Immature natural killer cell (primary cell): ENCODE results near the gene PPP1R9B. TPM values are rescaled to one million over a fixed set of nuclear protein-coding genes. Genes with fewer than 3 reads are reported as not detected.

ENCODE experiments used
- DNase-seq, 3 donors: peaks; one replicate each; pipeline ENCODE4 v3.0.0; 2022; ENCODE audit warnings: mixed read lengths in 1 of 3
- H3K27ac Mint-ChIP-seq, 6 donors: one replicate each; pipeline ENCODE4 v1.8.0; 2020; ENCODE audit warnings: mixed read lengths in 6 of 6, mild to moderate bottlenecking in 5 of 6, inconsistent platforms in 4 of 6, moderate library complexity in 3 of 6
- H3K27me3 Mint-ChIP-seq, 3 donors: one replicate each; pipeline ENCODE4 v1.8.0; 2020 to 2021; ENCODE audit warnings: low read depth in 3 of 3, mild to moderate bottlenecking in 3 of 3, mixed read lengths in 3 of 3, moderate library complexity in 3 of 3, inconsistent platforms in 1 of 3
- H3K36me3 Mint-ChIP-seq, 3 donors: one replicate each; pipeline ENCODE4 v1.8.0; 2020; ENCODE audit warnings: mixed read lengths in 3 of 3, inconsistent platforms in 2 of 3, mild to moderate bottlenecking in 2 of 3
- H3K4me1 Mint-ChIP-seq, 2 donors: one replicate each; pipeline ENCODE4 v1.8.0; 2020; ENCODE audit warnings: inconsistent platforms in 2 of 2, mild to moderate bottlenecking in 2 of 2, mixed read lengths in 2 of 2, moderate library complexity in 1 of 2
- H3K4me3 Mint-ChIP-seq, 5 donors: one replicate each; pipeline ENCODE4 v1.8.0; 2020; ENCODE audit warnings: mild to moderate bottlenecking in 5 of 5, mixed read lengths in 5 of 5, inconsistent platforms in 3 of 5, moderate library complexity in 3 of 5
- H3K9me3 Mint-ChIP-seq, 6 donors: one replicate each; pipeline ENCODE4 v1.8.0; 2020; ENCODE audit warnings: mild to moderate bottlenecking in 6 of 6, mixed read lengths in 6 of 6, inconsistent platforms in 4 of 6, moderate library complexity in 3 of 6
- polyA plus RNA-seq, 3 donors: library from polyadenylated mRNA; unstranded; fragments of 300-500 nt; fragmentation: Illumina TruSeq; gene quantifications; one replicate each; pipeline ENCODE4 v1.2.3, GENCODE V29; 2021

Gene PPP1R9B
- 1 to 10 TPM in 1 of 3 donors, under 1 TPM in 2; 0.25 to 2.0 (median 0.66) TPM for polyA plus RNA-seq

GRCh38 chr17:50150354-50151040 is at the start of gene PPP1R9B:
PPP1R9B (minus strand) TSS chr17:50150677; CDS start chr17:50150513, 164 bp downstream.
- peaks cover 8 to 16% (median 12%) of the 10 kb centered on the region in 3 donors for H3K27me3 Mint-ChIP-seq
- no peaks in the 10 kb centered on the region for H3K9me3 Mint-ChIP-seq
- peak within 1 kb of the TSS; percentile 89 to 97 (median 93) for H3K4me3 Mint-ChIP-seq
- H3K36me3 Mint-ChIP-seq = no peaks in the 10 kb centered on the region
- H3K4me1 Mint-ChIP-seq = peaks cover 45 to 46% of the 10 kb centered on the region in 2 donors
- H3K27ac Mint-ChIP-seq = peak within 1 kb of the TSS; percentile 85 to 96 (median 93)
- no peak for DNase-seq

- Mint-ChIP-seq H3K36me3 (no peaks in the 10 kb centered on the region), H3K27ac (peak overlapping the region in 5 of 6 donors; percentile 12 to 73 (median 30)), H3K4me3 (peak overlapping the region; percentile 59 to 80 (median 75)), H3K9me3 (no peaks in the 10 kb centered on the region), H3K27me3 (peaks cover 24 to 35% (median 26%) of the 10 kb centered on the region in 3 donors), H3K4me1 (peaks cover 13 to 22% of the 10 kb centered on the region in 2 donors)
- peak; percentile 43 to 45 (median 44) for DNase-seq
These were observed 49.5 kb upstream of the PPP1R9B start for GRCh38 chr17:50199803-50200456.

- no peak overlapping the region for H3K4me3 Mint-ChIP-seq
- peaks cover 23 to 31% (median 26%) of the 10 kb centered on the region in 3 donors for H3K27me3 Mint-ChIP-seq
- no peak overlapping the region for H3K27ac Mint-ChIP-seq
- H3K36me3 Mint-ChIP-seq = no peaks in the 10 kb centered on the region
- DNase-seq = no peak
- H3K9me3 Mint-ChIP-seq = no peaks in the 10 kb centered on the region
- peaks cover 13 to 22% of the 10 kb centered on the region in 2 donors for H3K4me1 Mint-ChIP-seq
These were observed 48.8 kb upstream of the PPP1R9B start for GRCh38 chr17:50199211-50199802.

GRCh38 chr17:50198026-50198669 is 47.7 kb upstream of the PPP1R9B start:
- Mint-ChIP-seq H3K4me1 (peaks cover 13 to 22% of the 10 kb centered on the region in 2 donors), H3K27ac (peak overlapping the region in 2 of 6 donors; percentile 9 to 58), H3K9me3 (no peaks in the 10 kb centered on the region), H3K36me3 (no peaks in the 10 kb centered on the region), H3K4me3 (peak overlapping the region in 1 of 5 donors; percentile 34), H3K27me3 (peaks cover 26 to 27% (median 26%) of the 10 kb centered on the region in 3 donors)
- peak in 2 of 3 donors; percentile 20 to 24 for DNase-seq

GRCh38 chr17:50196826-50197225 is 46.3 kb upstream of the PPP1R9B start:
- Mint-ChIP-seq H3K9me3 (peaks cover 0 to 2% (median 0%) of the 10 kb centered on the region in 6 donors), H3K4me3 (no peak overlapping the region), H3K27ac (no peak overlapping the region), H3K4me1 (peaks cover 13 to 20% of the 10 kb centered on the region in 2 donors), H3K27me3 (peaks cover 16 to 20% (median 18%) of the 10 kb centered on the region in 3 donors), H3K36me3 (no peaks in the 10 kb centered on the region)
- DNase-seq = no peak

GRCh38 chr17:50196036-50196435 is 45.6 kb upstream of the PPP1R9B start:
- Mint-ChIP-seq H3K27me3 (peaks cover 13 to 18% (median 16%) of the 10 kb centered on the region in 3 donors), H3K27ac (no peak overlapping the region), H3K4me3 (no peak overlapping the region), H3K9me3 (peaks cover 0 to 2% (median 0%) of the 10 kb centered on the region in 6 donors), H3K4me1 (peaks cover 9 to 18% of the 10 kb centered on the region in 2 donors), H3K36me3 (no peaks in the 10 kb centered on the region)
- no peak for DNase-seq

GRCh38 chr17:50194934-50195865 is 44.7 kb upstream of the PPP1R9B start:
- H3K27me3 Mint-ChIP-seq = peaks cover 10 to 13% (median 11%) of the 10 kb centered on the region in 3 donors
- H3K36me3 Mint-ChIP-seq = no peaks in the 10 kb centered on the region
- H3K4me1 Mint-ChIP-seq = peaks cover under 1 to 10% of the 10 kb centered on the region in 2 donors
- no peak for DNase-seq
- H3K27ac Mint-ChIP-seq = no peak overlapping the region
- H3K4me3 Mint-ChIP-seq = no peak overlapping the region
- peaks cover 0 to 2% (median 0%) of the 10 kb centered on the region in 6 donors for H3K9me3 Mint-ChIP-seq

GRCh38 chr17:50194140-50194933 is 43.9 kb upstream of the PPP1R9B start:
- peaks cover 0 to 2% (median 0%) of the 10 kb centered on the region in 6 donors for H3K9me3 Mint-ChIP-seq
- no peaks in the 10 kb centered on the region for H3K36me3 Mint-ChIP-seq
- H3K4me3 Mint-ChIP-seq = no peak overlapping the region
- H3K27me3 Mint-ChIP-seq = peaks cover 9 to 13% (median 13%) of the 10 kb centered on the region in 3 donors
- H3K4me1 Mint-ChIP-seq = peaks cover 0 to 6% of the 10 kb centered on the region in 2 donors
- no peak for DNase-seq
- no peak overlapping the region for H3K27ac Mint-ChIP-seq

- no peak for DNase-seq
- Mint-ChIP-seq H3K9me3 (peaks cover 0 to 2% (median 0%) of the 10 kb centered on the region in 6 donors), H3K27ac (no peak overlapping the region), H3K36me3 (no peaks in the 10 kb centered on the region), H3K4me3 (no peak overlapping the region), H3K27me3 (peaks cover 4 to 10% (median 6%) of the 10 kb centered on the region in 3 donors), H3K4me1 (no peaks in the 10 kb centered on the region)
These were observed 42.3 kb upstream of the PPP1R9B start for GRCh38 chr17:50192618-50193291.

- no peak overlapping the region for H3K27ac Mint-ChIP-seq
- no peaks in the 10 kb centered on the region for H3K4me1 Mint-ChIP-seq
- no peaks in the 10 kb centered on the region for H3K36me3 Mint-ChIP-seq
- no peak for DNase-seq
- no peak overlapping the region for H3K4me3 Mint-ChIP-seq
- peaks cover 4 to 7% (median 4%) of the 10 kb centered on the region in 3 donors for H3K27me3 Mint-ChIP-seq
- peaks cover 0 to 2% (median 0%) of the 10 kb centered on the region in 6 donors for H3K9me3 Mint-ChIP-seq
These were observed 41.7 kb upstream of the PPP1R9B start for GRCh38 chr17:50192144-50192617.

- Mint-ChIP-seq H3K27me3 (peaks cover 4 to 6% (median 4%) of the 10 kb centered on the region in 3 donors), H3K36me3 (no peaks in the 10 kb centered on the region), H3K27ac (no peak overlapping the region), H3K4me3 (no peak overlapping the region), H3K9me3 (peaks cover 0 to 2% (median 0%) of the 10 kb centered on the region in 6 donors), H3K4me1 (no peaks in the 10 kb centered on the region)
- DNase-seq = no peak
These were observed 41.1 kb upstream of the PPP1R9B start for GRCh38 chr17:50191359-50192143.
